ENCODE measurements around the gene WNT3. TPM values are rescaled to one million over a fixed set of nuclear protein-coding genes. Genes with fewer than 3 reads are reported as not detected.

WNT3 gene
- total RNA-seq, 2 donors from 2014 or later = 19.9 to 21.8 TPM

- Mint-ChIP-seq H3K4me3 (no peak overlapping the region), H3K27ac (peak overlapping the region; percentile 72), H3K4me1 (peaks cover 42% of the 10 kb centered on the region), H3K9me3 (peaks cover 2% of the 10 kb centered on the region), H3K27me3 (ENCODE audit: insufficient read depth) (no peaks in the 10 kb centered on the region), H3K36me3 (ENCODE audit: low read depth) (peaks cover 22% of the 10 kb centered on the region)
- Histone ChIP-seq H3K27me3 (ENCODE audit: control insufficient read depth, insufficient read depth, low read length, poor library complexity, severe bottlenecking) (no peaks in the 10 kb centered on the region), H3K4me1 (ENCODE audit: control insufficient read depth, insufficient read depth, low read length) (peaks cover 6% of the 10 kb centered on the region), H3K27ac (ENCODE audit: low read depth, low read length) (peak overlapping the region; percentile 53), H3K36me3 (ENCODE audit: control insufficient read depth, insufficient read depth, low read length) (peaks cover 3% of the 10 kb centered on the region), H3K9me3 (ENCODE audit: control insufficient read depth, low read length) (no peaks in the 10 kb centered on the region), H3K9ac (ENCODE audit: extremely low read depth, low read length, poor library complexity, severe bottlenecking) (no peak overlapping the region), H3K4me3 (ENCODE audit: low read length) (no peak overlapping the region)
- 81 to 92% methylated on average over 4 to 8 of the region's 8 CpGs for WGBS, 2 experiments (ENCODE audit: insufficient coverage in 1 of 2, insufficient read length in 1 of 2)
- no peak for TF ChIP-seq CTCF (conservative IDR thresholded peaks at IDR 0.05)
- peak; percentile 91 for DNase-seq
Observed at GRCh38 chr17:46809110-46809571, 9.4 kb downstream of the WNT3 start.

DNA sequence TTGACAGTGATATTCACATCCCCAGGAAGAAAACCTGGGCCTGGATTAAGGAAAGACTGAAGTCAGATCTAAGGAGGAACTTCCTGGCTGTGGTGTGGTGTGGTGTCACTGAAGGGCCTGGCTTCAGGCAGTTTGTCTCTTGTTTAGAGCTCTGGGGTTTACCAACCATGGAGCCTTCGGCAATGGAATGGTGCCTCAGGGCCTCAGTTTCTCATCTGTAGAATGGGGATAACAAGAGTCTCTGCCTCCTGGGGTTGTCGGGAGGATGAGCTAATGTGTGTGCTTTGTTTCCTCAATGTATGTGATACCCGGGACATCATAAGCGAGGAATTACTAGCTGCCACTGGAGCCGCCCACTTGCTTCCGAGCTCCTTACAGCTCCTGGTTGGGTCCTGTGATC lies 12.7 kb downstream of the WNT3 start:
- peaks cover 25% of the 10 kb centered on the region for H3K36me3 Mint-ChIP-seq (ENCODE audit: low read depth)
- 91 to 96% methylated on average over 4 to 6 of the region's 6 CpGs for WGBS, 2 experiments (ENCODE audit: insufficient coverage in 1 of 2, insufficient read length in 1 of 2)

DNA sequence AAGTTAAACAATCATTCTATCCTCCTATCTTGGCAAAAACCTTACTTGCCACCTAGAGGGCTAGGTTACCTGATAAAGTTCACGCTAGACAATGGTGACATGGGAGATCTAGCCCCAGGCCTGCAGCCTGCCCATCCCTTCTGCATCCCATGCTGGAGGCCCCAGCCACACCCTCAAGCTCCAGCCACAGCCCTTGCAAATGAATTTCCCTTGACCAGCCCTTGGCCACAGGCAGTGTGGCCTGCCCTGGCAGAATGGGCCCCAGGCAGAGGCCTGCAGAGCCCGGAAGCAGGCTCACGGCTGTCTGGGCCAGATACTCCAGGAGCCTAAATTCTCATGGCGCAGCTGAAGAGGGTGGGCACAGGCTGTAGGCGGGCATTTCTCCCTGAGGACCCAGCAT lies 14.9 kb downstream of the WNT3 start:
- Mint-ChIP-seq H3K36me3 (ENCODE audit: low read depth) (peaks cover 33% of the 10 kb centered on the region), H3K4me3 (no peak overlapping the region), H3K27ac (no peak overlapping the region), H3K9me3 (peaks cover 2% of the 10 kb centered on the region), H3K4me1 (peaks cover 5% of the 10 kb centered on the region), H3K27me3 (ENCODE audit: insufficient read depth) (no peaks in the 10 kb centered on the region)
- H3K9me3 ChIP-seq (ENCODE audit: control insufficient read depth, low read length) = no peaks in the 10 kb centered on the region
- 88 to 94% methylated on average over 4 to 5 of the region's 5 CpGs for WGBS, 2 experiments (ENCODE audit: insufficient coverage in 1 of 2, insufficient read length in 1 of 2)
- H3K4me3 ChIP-seq (ENCODE audit: low read length) = no peak overlapping the region
- H3K4me1 ChIP-seq (ENCODE audit: control insufficient read depth, insufficient read depth, low read length) = no peaks in the 10 kb centered on the region
- H3K27ac ChIP-seq (ENCODE audit: low read depth, low read length) = no peak overlapping the region
- no peaks in the 10 kb centered on the region for H3K27me3 ChIP-seq (ENCODE audit: control insufficient read depth, insufficient read depth, low read length, poor library complexity, severe bottlenecking)
- no peak for TF ChIP-seq CTCF (conservative IDR thresholded peaks at IDR 0.05)
- DNase-seq = no peak
- peaks cover 3% of the 10 kb centered on the region for H3K36me3 ChIP-seq (ENCODE audit: control insufficient read depth, insufficient read depth, low read length)
- no peak overlapping the region for H3K9ac ChIP-seq (ENCODE audit: extremely low read depth, low read length, poor library complexity, severe bottlenecking)

More for the DNA sequence above, 12.7 kb downstream of the WNT3 start:
- no peak overlapping the region for H3K27ac Mint-ChIP-seq
- Histone ChIP-seq H3K9ac (ENCODE audit: extremely low read depth, low read length, poor library complexity, severe bottlenecking) (no peak overlapping the region), H3K4me3 (ENCODE audit: low read length) (no peak overlapping the region), H3K27me3 (ENCODE audit: control insufficient read depth, insufficient read depth, low read length, poor library complexity, severe bottlenecking) (no peaks in the 10 kb centered on the region), H3K4me1 (ENCODE audit: control insufficient read depth, insufficient read depth, low read length) (no peaks in the 10 kb centered on the region), H3K9me3 (ENCODE audit: control insufficient read depth, low read length) (no peaks in the 10 kb centered on the region), H3K36me3 (ENCODE audit: control insufficient read depth, insufficient read depth, low read length) (peaks cover 3% of the 10 kb centered on the region), H3K27ac (ENCODE audit: low read depth, low read length) (no peak overlapping the region)
- no peak for TF ChIP-seq CTCF (conservative IDR thresholded peaks at IDR 0.05)
- peaks cover 17% of the 10 kb centered on the region for H3K4me1 Mint-ChIP-seq
- H3K4me3 Mint-ChIP-seq = no peak overlapping the region
- DNase-seq = no peak
- peaks cover 2% of the 10 kb centered on the region for H3K9me3 Mint-ChIP-seq
- no peaks in the 10 kb centered on the region for H3K27me3 Mint-ChIP-seq (ENCODE audit: insufficient read depth)
